ENCODE data around the gene CNKSR3.

Gene CNKSR3

GRCh38 chr6:154506582-154506981 is 3.9 kb downstream of the CNKSR3 start:
- DNase-seq (ENCODE audit: low read depth in 1 of 2, low spot score in 1 of 2) = no peak
- in situ Hi-C loops (cut with HindIII; ENCODE audit: low pct_unique_long_range_greater_than_20kb, low sequenced_read_pairs) = no loop called here
- no peak for TF ChIP-seq JUND (IDR thresholded peaks at IDR 0.05; ENCODE audit: low read depth)

- no peak for TF ChIP-seq JUND (IDR thresholded peaks at IDR 0.05; ENCODE audit: low read depth)
- no peak for DNase-seq (ENCODE audit: low read depth in 1 of 2, low spot score in 1 of 2)
- in situ Hi-C loops (cut with HindIII; ENCODE audit: low pct_unique_long_range_greater_than_20kb, low sequenced_read_pairs) = no loop called here
Measured at GRCh38 chr6:154506108-154506507, 4.4 kb downstream of the CNKSR3 start.

- no peak for TF ChIP-seq JUND (IDR thresholded peaks at IDR 0.05; ENCODE audit: low read depth)
- in situ Hi-C loops (cut with HindIII; ENCODE audit: low pct_unique_long_range_greater_than_20kb, low sequenced_read_pairs) = no loop called here
- no peak for DNase-seq (ENCODE audit: low read depth in 1 of 2, low spot score in 1 of 2)
Measured at GRCh38 chr6:154504865-154505449, 5.5 kb downstream of the CNKSR3 start.

- in situ Hi-C loops (cut with HindIII; ENCODE audit: low pct_unique_long_range_greater_than_20kb, low sequenced_read_pairs) = no loop called here
- no peak for TF ChIP-seq JUND (IDR thresholded peaks at IDR 0.05; ENCODE audit: low read depth)
- DNase-seq (ENCODE audit: low read depth in 1 of 2, low spot score in 1 of 2) = no peak
Measured at GRCh38 chr6:154504102-154504501, 6.4 kb downstream of the CNKSR3 start.

- no peak for DNase-seq (ENCODE audit: low read depth in 1 of 2, low spot score in 1 of 2)
- no peak for TF ChIP-seq JUND (IDR thresholded peaks at IDR 0.05; ENCODE audit: low read depth)
- in situ Hi-C loops (cut with HindIII; ENCODE audit: low pct_unique_long_range_greater_than_20kb, low sequenced_read_pairs) = no loop called here
Measured at GRCh38 chr6:154503658-154504057, 6.8 kb downstream of the CNKSR3 start.

GRCh38 chr6:154502553-154502952 is 7.9 kb downstream of the CNKSR3 start:
- in situ Hi-C loops (cut with HindIII; ENCODE audit: low pct_unique_long_range_greater_than_20kb, low sequenced_read_pairs) = no loop called here
- no peak for TF ChIP-seq JUND (IDR thresholded peaks at IDR 0.05; ENCODE audit: low read depth)
- DNase-seq (ENCODE audit: low read depth in 1 of 2, low spot score in 1 of 2) = no peak

GRCh38 chr6:154501578-154501868 is 9.0 kb downstream of the CNKSR3 start:
- TF ChIP-seq JUND (IDR thresholded peaks at IDR 0.05; ENCODE audit: low read depth) = no peak
- in situ Hi-C loops (cut with HindIII; ENCODE audit: low pct_unique_long_range_greater_than_20kb, low sequenced_read_pairs) = no loop called here
- no peak for DNase-seq (ENCODE audit: low read depth in 1 of 2, low spot score in 1 of 2)

GRCh38 chr6:154500769-154501577 is 9.5 kb downstream of the CNKSR3 start:
- no peak for TF ChIP-seq JUND (IDR thresholded peaks at IDR 0.05; ENCODE audit: low read depth)
- DNase-seq (ENCODE audit: low read depth in 1 of 2, low spot score in 1 of 2) = no peak
- in situ Hi-C loops (cut with HindIII; ENCODE audit: low pct_unique_long_range_greater_than_20kb, low sequenced_read_pairs) = no loop called here

- DNase-seq (ENCODE audit: low read depth in 1 of 2, low spot score in 1 of 2) = no peak
- in situ Hi-C loops (cut with HindIII; ENCODE audit: low pct_unique_long_range_greater_than_20kb, low sequenced_read_pairs) = no loop called here
- no peak for TF ChIP-seq JUND (IDR thresholded peaks at IDR 0.05; ENCODE audit: low read depth)
Measured at GRCh38 chr6:154499855-154500589, 10.5 kb downstream of the CNKSR3 start.

GRCh38 chr6:154498340-154498934 is 12.0 kb downstream of the CNKSR3 start:
- in situ Hi-C loops (cut with HindIII; ENCODE audit: low pct_unique_long_range_greater_than_20kb, low sequenced_read_pairs) = no loop called here
- TF ChIP-seq JUND (IDR thresholded peaks at IDR 0.05; ENCODE audit: low read depth) = no peak
- no peak for DNase-seq (ENCODE audit: low read depth in 1 of 2, low spot score in 1 of 2)

GRCh38 chr6:154496793-154497517 is 13.5 kb downstream of the CNKSR3 start:
- TF ChIP-seq JUND (IDR thresholded peaks at IDR 0.05; ENCODE audit: low read depth) = no peak
- no peak for DNase-seq (ENCODE audit: low read depth in 1 of 2, low spot score in 1 of 2)
- in situ Hi-C loops (cut with HindIII; ENCODE audit: low pct_unique_long_range_greater_than_20kb, low sequenced_read_pairs) = no loop called here

GRCh38 chr6:154496186-154496585 is 14.3 kb downstream of the CNKSR3 start:
- DNase-seq (ENCODE audit: low read depth in 1 of 2, low spot score in 1 of 2) = no peak
- no peak for TF ChIP-seq JUND (IDR thresholded peaks at IDR 0.05; ENCODE audit: low read depth)
- in situ Hi-C loops (cut with HindIII; ENCODE audit: low pct_unique_long_range_greater_than_20kb, low sequenced_read_pairs) = no loop called here

All from T47D (cell line).